H9 (cell line): ENCODE results near the gene RHBDD1. TPM values are rescaled to one million over a fixed set of nuclear protein-coding genes. Genes with fewer than 3 reads are reported as not detected.

ENCODE experiments used
- DNase-seq: peaks from one replicate; pipeline ENCODE4 v3.0.0-alpha.2; 2017
- H2AFZ ChIP-seq: one replicate; pipeline ENCODE4 v1.6.1; 2013; ENCODE audit warnings: mild to moderate bottlenecking, low read length, control low read depth, moderate library complexity
- H2AK5ac ChIP-seq: 2 replicates; pipeline ENCODE4 v1.6.1; 2013; ENCODE audit warnings: low read length, control low read depth, mixed read lengths; ENCODE audit not compliant: insufficient read length
- H2BK120ac ChIP-seq: one replicate; pipeline ENCODE4 v1.6.1; 2013; ENCODE audit warnings: low read depth, mild to moderate bottlenecking, low read length, control low read depth, inconsistent platforms; ENCODE audit not compliant: poor library complexity, severe bottlenecking
- H2BK12ac ChIP-seq: 2 replicates; pipeline ENCODE4 v1.6.1; 2013; ENCODE audit warnings: low read length, control low read depth, mixed read lengths, low read depth; ENCODE audit not compliant: insufficient read length
- H2BK15ac ChIP-seq: 2 replicates; pipeline ENCODE4 v1.6.1; 2013; ENCODE audit warnings: low read depth, low read length, control low read depth
- H2BK20ac ChIP-seq: one replicate; pipeline ENCODE4 v1.6.1; 2013; ENCODE audit warnings: low read depth, mild to moderate bottlenecking, low read length, control low read depth, inconsistent platforms; ENCODE audit not compliant: poor library complexity, severe bottlenecking
- H2BK5ac ChIP-seq: 2 replicates; pipeline ENCODE4 v1.6.1; 2013; ENCODE audit warnings: low read length, control low read depth, mixed read lengths; ENCODE audit not compliant: insufficient read length
- H3K14ac ChIP-seq: 2 replicates; pipeline ENCODE4 v1.6.1; 2013; ENCODE audit warnings: low read length, control low read depth; ENCODE audit not compliant: insufficient read depth
- H3K18ac ChIP-seq: 2 replicates; pipeline ENCODE4 v1.6.1; 2013; ENCODE audit warnings: low read depth, mild to moderate bottlenecking, mixed read lengths, low read length, control low read depth; ENCODE audit not compliant: insufficient read length
- H3K23ac ChIP-seq: 2 replicates; pipeline ENCODE4 v1.6.1; 2013; ENCODE audit warnings: low read length, control low read depth, mixed read lengths, low read depth; ENCODE audit not compliant: insufficient read length
- H3K23me2 ChIP-seq: 2 replicates; pipeline ENCODE4 v1.6.1; 2013; ENCODE audit warnings: low read depth, mild to moderate bottlenecking, mixed read lengths, low read length, control low read depth; ENCODE audit not compliant: insufficient read length, poor library complexity, severe bottlenecking
- H3K27ac ChIP-seq: 2 replicates; pipeline ENCODE4 v1.5.1; 2013; ENCODE audit warnings: low read length, control low read depth, mixed read lengths, low read depth; ENCODE audit not compliant: insufficient read length
- H3K27me3 ChIP-seq: 2 replicates; pipeline ENCODE4 v1.6.1; 2013; ENCODE audit warnings: low read length, control low read depth, inconsistent platforms; ENCODE audit not compliant: insufficient read depth
- H3K4ac ChIP-seq: 2 replicates; pipeline ENCODE4 v1.6.1; 2013; ENCODE audit warnings: low read depth, mild to moderate bottlenecking, control low read depth, inconsistent platforms, low read length, moderate library complexity
- H3K4me1 ChIP-seq: 2 replicates; pipeline ENCODE4 v1.6.1; 2013; ENCODE audit warnings: low read length, control low read depth, inconsistent platforms; ENCODE audit not compliant: insufficient read depth
- H3K4me2 ChIP-seq: 2 replicates; pipeline ENCODE4 v1.6.1; 2013; ENCODE audit warnings: low read length, control low read depth, mixed read lengths; ENCODE audit not compliant: insufficient read length, insufficient read depth
- H3K56ac ChIP-seq: 2 replicates; pipeline ENCODE4 v1.6.1; 2013; ENCODE audit warnings: low read depth, mild to moderate bottlenecking, mixed read lengths, low read length, control low read depth; ENCODE audit not compliant: insufficient read length
- H3K79me1 ChIP-seq: 2 replicates; pipeline ENCODE4 v1.6.1; 2013; ENCODE audit warnings: low read depth, mild to moderate bottlenecking, moderate library complexity, low read length, control low read depth, inconsistent platforms; ENCODE audit not compliant: insufficient read depth, poor library complexity, severe bottlenecking
- H3K79me2 ChIP-seq: 2 replicates; pipeline ENCODE4 v1.6.1; 2013; ENCODE audit warnings: low read length, control low read depth, inconsistent platforms; ENCODE audit not compliant: insufficient read depth
- H3K9ac ChIP-seq: 2 replicates; pipeline ENCODE4 v1.6.1; 2013; ENCODE audit warnings: low read length, control low read depth, mixed read lengths; ENCODE audit not compliant: insufficient read length; ENCODE audit errors: extremely low read depth
- H3K9me3 ChIP-seq: one replicate; pipeline ENCODE4 v1.6.1; 2013; ENCODE audit warnings: low read depth, low read length, inconsistent platforms; ENCODE audit not compliant: control insufficient read depth
- H3T11ph ChIP-seq: one replicate; pipeline ENCODE4 v1.6.1; 2013; ENCODE audit warnings: mild to moderate bottlenecking, low read length, control low read depth, inconsistent platforms
- H4K20me1 ChIP-seq: one replicate; pipeline ENCODE4 v1.6.1; 2013; ENCODE audit not compliant: control insufficient read depth, insufficient read length, insufficient read depth
- H4K5ac ChIP-seq: 2 replicates; pipeline ENCODE4 v1.6.1; 2013; ENCODE audit warnings: low read depth, mild to moderate bottlenecking, mixed read lengths, low read length, control low read depth; ENCODE audit not compliant: insufficient read length
- H4K8ac ChIP-seq: replicated peaks from 2 replicates; pipeline ENCODE4 v1.6.1; 2013; ENCODE audit warnings: low read length, control low read depth, mixed read lengths, low read depth; ENCODE audit not compliant: insufficient read length
- H4K91ac ChIP-seq: 2 replicates; pipeline ENCODE4 v1.6.1; 2013; ENCODE audit warnings: low read depth, mild to moderate bottlenecking, moderate library complexity, mixed read lengths, low read length, control low read depth; ENCODE audit not compliant: insufficient read length
- H3K27ac Mint-ChIP-seq, 3 experiments: 2 replicates in 2 of 3; 3 replicates in 1 of 3; pipeline ENCODE4 v1.8.0; 2020 to 2021; ENCODE audit warnings: mixed read lengths in 3 of 3, mild to moderate bottlenecking in 1 of 3, moderate library complexity in 1 of 3
- H3K27me3 Mint-ChIP-seq: 2 replicates; pipeline ENCODE4 v1.8.0; 2021; ENCODE audit warnings: low read depth, mild to moderate bottlenecking, moderate library complexity, mixed read lengths
- H3K36me3 Mint-ChIP-seq, 3 experiments: 2 replicates in 2 of 3; 3 replicates in 1 of 3; pipeline ENCODE4 v1.8.0; 2020 to 2021; ENCODE audit warnings: low read depth in 3 of 3, mixed read lengths in 3 of 3; ENCODE audit not compliant: insufficient read depth in 1 of 3
- H3K4me1 Mint-ChIP-seq, 2 experiments: 2 replicates each; pipeline ENCODE4 v1.8.0; 2020; ENCODE audit warnings: mixed read lengths in 2 of 2
- H3K4me3 Mint-ChIP-seq, 2 experiments: 2 replicates in 1 of 2; 3 replicates in 1 of 2; pipeline ENCODE4 v1.8.0; 2020 to 2021; ENCODE audit warnings: mild to moderate bottlenecking in 2 of 2, mixed read lengths in 2 of 2, moderate library complexity in 1 of 2
- H3K9me3 Mint-ChIP-seq, 2 experiments: 2 replicates in 1 of 2; 3 replicates in 1 of 2; pipeline ENCODE4 v1.8.0; 2020; ENCODE audit warnings: mild to moderate bottlenecking in 2 of 2, mixed read lengths in 2 of 2, moderate library complexity in 1 of 2
- WGBS: extraction: QIAGEN DNeasy Blood & Tissue Kit; methylation state at CpG from one replicate; pipeline ENCODE4 v1.1.7; 2013; ENCODE audit warnings: missing lambda C conversion rate, low lambda C conversion rate, mixed read lengths; ENCODE audit not compliant: insufficient read length; ENCODE audit errors: extremely low coverage; 5-methylcytosine and 5-hydroxymethylcytosine counted together
- total RNA-seq: library from RNA; stranded (reverse); gene quantifications from 2 replicates; pipeline ENCODE4 v1.2.1, GENCODE V29; 2021
- TF ChIP-seq, protein P1 (sequence below): fragments of 200-600 bp; sonication (generic); conservative IDR thresholded peaks from 3 replicates; pipeline ENCODE4 v1.8.0; 2021; ENCODE audit warnings: antibody characterized with exemption, mild to moderate bottlenecking

Gene RHBDD1
- total RNA-seq, 1 experiment from 2014 or later, result 24.9 TPM

DNA sequence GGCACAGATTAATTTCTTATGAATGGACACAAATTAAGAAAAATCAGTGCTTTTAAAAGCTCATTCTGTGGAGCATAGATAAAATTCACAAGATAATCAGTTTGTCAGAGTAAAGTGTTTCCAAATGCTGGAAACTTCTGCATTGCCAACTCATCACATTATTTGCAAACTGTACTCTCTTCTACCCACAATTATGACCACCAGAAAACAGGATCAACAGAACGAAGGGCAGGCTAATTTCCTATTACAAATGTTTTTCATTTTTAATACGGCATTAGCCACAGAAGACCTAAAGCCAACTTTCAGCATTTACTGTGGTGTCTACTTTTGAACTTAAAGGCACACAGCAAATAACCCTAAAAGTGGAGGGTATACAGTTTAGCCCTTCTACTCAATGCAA lies 42.2 kb upstream of the RHBDD1 start:
- no peak overlapping the region for H2AFZ ChIP-seq
- H4K20me1 ChIP-seq, result no peaks in the 10 kb centered on the region
- peaks cover 2% of the 10 kb centered on the region; the same call in 1 of the 2 replicates for H3K4me1 ChIP-seq
- no peaks in the 10 kb centered on the region for H3K9me3 ChIP-seq
- H3K9me3 Mint-ChIP-seq, result peaks cover 0 to 4% of the 10 kb centered on the region in 2 experiments; a peak in 3 of 5 replicates
- H4K91ac ChIP-seq, result no peak overlapping the region
- H3K4me2 ChIP-seq, result no peak overlapping the region
- DNase-seq, result no peak
- H3K14ac ChIP-seq, result no peak overlapping the region
- H2AK5ac ChIP-seq, result no peak overlapping the region
- H3K9ac ChIP-seq, result no peak overlapping the region
- no peaks in the 10 kb centered on the region for H3K27me3 ChIP-seq
- peaks cover 1% of the 10 kb centered on the region; the same call in 1 of the 2 replicates for H3K27me3 Mint-ChIP-seq
- no peak overlapping the region for H3K18ac ChIP-seq
- no CpG with 5 or more reads among the region's 2 CpGs for WGBS
- no peak overlapping the region for H2BK12ac ChIP-seq
- H3K23ac ChIP-seq, result no peak overlapping the region
- H3K4me1 Mint-ChIP-seq, result peaks cover 39 to 56% of the 10 kb centered on the region in 2 experiments
- H3T11ph ChIP-seq, result no peak overlapping the region
- no peak overlapping the region for H2BK120ac ChIP-seq
- H2BK20ac ChIP-seq, result no peak overlapping the region
- peaks cover 5% of the 10 kb centered on the region for H3K79me1 ChIP-seq
- TF ChIP-seq, protein P1, sequence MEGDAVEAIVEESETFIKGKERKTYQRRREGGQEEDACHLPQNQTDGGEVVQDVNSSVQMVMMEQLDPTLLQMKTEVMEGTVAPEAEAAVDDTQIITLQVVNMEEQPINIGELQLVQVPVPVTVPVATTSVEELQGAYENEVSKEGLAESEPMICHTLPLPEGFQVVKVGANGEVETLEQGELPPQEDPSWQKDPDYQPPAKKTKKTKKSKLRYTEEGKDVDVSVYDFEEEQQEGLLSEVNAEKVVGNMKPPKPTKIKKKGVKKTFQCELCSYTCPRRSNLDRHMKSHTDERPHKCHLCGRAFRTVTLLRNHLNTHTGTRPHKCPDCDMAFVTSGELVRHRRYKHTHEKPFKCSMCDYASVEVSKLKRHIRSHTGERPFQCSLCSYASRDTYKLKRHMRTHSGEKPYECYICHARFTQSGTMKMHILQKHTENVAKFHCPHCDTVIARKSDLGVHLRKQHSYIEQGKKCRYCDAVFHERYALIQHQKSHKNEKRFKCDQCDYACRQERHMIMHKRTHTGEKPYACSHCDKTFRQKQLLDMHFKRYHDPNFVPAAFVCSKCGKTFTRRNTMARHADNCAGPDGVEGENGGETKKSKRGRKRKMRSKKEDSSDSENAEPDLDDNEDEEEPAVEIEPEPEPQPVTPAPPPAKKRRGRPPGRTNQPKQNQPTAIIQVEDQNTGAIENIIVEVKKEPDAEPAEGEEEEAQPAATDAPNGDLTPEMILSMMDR, result no peak
- H3K23me2 ChIP-seq, result peaks cover 15% of the 10 kb centered on the region
- H2BK5ac ChIP-seq, result no peak overlapping the region
- no peak overlapping the region for H4K5ac ChIP-seq
- H3K36me3 Mint-ChIP-seq, result peaks cover 23 to 36% (median 34%) of the 10 kb centered on the region in 3 experiments
- no peak overlapping the region for H3K4ac ChIP-seq
- 0 out of 7 replicates have a peak overlapping the region, but pooled peaks of 1 of the 3 experiments have one; percentile 25 for H3K27ac Mint-ChIP-seq
- no peak overlapping the region for H3K56ac ChIP-seq
- peak overlapping the region; percentile 9 to 72; a peak in 4 of 5 replicates for H3K4me3 Mint-ChIP-seq
- H2BK15ac ChIP-seq, result no peak overlapping the region
- H3K27ac ChIP-seq, result no peak overlapping the region
- H3K79me2 ChIP-seq, result peaks cover 10% of the 10 kb centered on the region; the same call in 1 of the 2 replicates
- H4K8ac ChIP-seq, result no peak overlapping the region
